ENCODE measurements around the gene MYH3. TPM values are rescaled to one million over a fixed set of nuclear protein-coding genes. Genes with fewer than 3 reads are reported as not detected.

Gene MYH3
- total RNA-seq, 1 experiment from 2014 or later, result 2.9 TPM

DNA sequence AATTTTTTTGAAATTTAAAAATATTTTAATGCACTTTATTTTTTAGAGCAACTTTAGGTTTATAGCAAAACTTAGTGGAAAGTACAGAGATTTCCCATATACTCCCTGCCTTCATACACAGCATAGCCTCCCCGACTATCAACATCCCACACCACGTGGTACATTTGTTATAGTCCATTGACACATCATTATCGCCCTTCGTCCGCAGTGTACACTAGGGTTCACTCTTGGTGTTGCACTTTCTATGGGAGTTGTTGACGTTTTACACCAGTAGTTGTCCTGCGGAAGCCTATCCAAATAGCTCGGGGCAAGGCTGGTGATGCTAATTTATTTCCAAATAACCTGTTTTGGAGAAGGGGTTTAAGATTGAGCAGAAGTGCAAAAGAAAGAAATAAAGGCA, 52.6 kb downstream of the MYH3 start:
- Histone ChIP-seq H3K9me3 (ENCODE audit: control insufficient read depth, low read depth, low read length) (no peaks in the 10 kb centered on the region), H2AK5ac (ENCODE audit: insufficient read length, low read length) (no peak overlapping the region), H3K18ac (ENCODE audit: insufficient read length, low read depth, low read length) (no peak overlapping the region), H3K4me2 (ENCODE audit: insufficient read depth, insufficient read length, low read length) (no peak overlapping the region), H3K14ac (ENCODE audit: insufficient read depth, low read length) (no peak overlapping the region), H2BK15ac (ENCODE audit: low read depth, low read length) (no peak overlapping the region), H3T11ph (ENCODE audit: low read length) (no peak overlapping the region), H2BK20ac (ENCODE audit: low read depth, low read length, poor library complexity, severe bottlenecking) (no peak overlapping the region), H3K79me2 (ENCODE audit: insufficient read depth, low read length) (no peaks in the 10 kb centered on the region), H3K9ac (ENCODE audit: extremely low read depth, insufficient read length, low read length) (no peak overlapping the region), H3K27ac (ENCODE audit: insufficient read length, low read depth, low read length) (no peak overlapping the region), H4K91ac (ENCODE audit: insufficient read length, low read depth, low read length) (no peak overlapping the region), H3K23me2 (ENCODE audit: insufficient read length, low read depth, low read length, poor library complexity, severe bottlenecking) (no peaks in the 10 kb centered on the region), H2BK120ac (ENCODE audit: low read depth, low read length, poor library complexity, severe bottlenecking) (no peak overlapping the region), H3K79me1 (ENCODE audit: insufficient read depth, low read depth, low read length, poor library complexity, severe bottlenecking) (no peaks in the 10 kb centered on the region), H3K23ac (ENCODE audit: insufficient read length, low read depth, low read length) (no peak overlapping the region), H2BK12ac (ENCODE audit: insufficient read length, low read depth, low read length) (no peak overlapping the region), H4K8ac (replicated peaks; ENCODE audit: insufficient read length, low read depth, low read length) (no peak overlapping the region), H3K56ac (ENCODE audit: insufficient read length, low read depth, low read length) (no peak overlapping the region), H4K20me1 (ENCODE audit: control insufficient read depth, insufficient read depth, insufficient read length) (no peaks in the 10 kb centered on the region), H2AFZ (ENCODE audit: low read length) (no peak overlapping the region), H3K4me1 (ENCODE audit: insufficient read depth, low read length) (no peaks in the 10 kb centered on the region), H3K4ac (ENCODE audit: low read depth, low read length) (no peak overlapping the region), H4K5ac (ENCODE audit: insufficient read length, low read depth, low read length) (no peak overlapping the region), H2BK5ac (ENCODE audit: insufficient read length, low read length) (no peak overlapping the region), H3K27me3 (ENCODE audit: insufficient read depth, low read length) (no peaks in the 10 kb centered on the region)
- H3K27me3 Mint-ChIP-seq (ENCODE audit: low read depth), result no peaks in the 10 kb centered on the region
- no peaks in the 10 kb centered on the region for H3K9me3 Mint-ChIP-seq
- no peak for DNase-seq
- H3K4me1 Mint-ChIP-seq, result peaks cover 5 to 8% of the 10 kb centered on the region in 2 experiments
- WGBS (ENCODE audit: extremely low coverage, insufficient read length, low lambda C conversion rate), result no CpG with 5 or more reads among the region's 8 CpGs
- H3K4me3 Mint-ChIP-seq, result no peak overlapping the region
- no peaks in the 10 kb centered on the region for H3K36me3 Mint-ChIP-seq (ENCODE audit: insufficient read depth in 1 of 3, low read depth in 3 of 3)
- TF ChIP-seq, protein P1, sequence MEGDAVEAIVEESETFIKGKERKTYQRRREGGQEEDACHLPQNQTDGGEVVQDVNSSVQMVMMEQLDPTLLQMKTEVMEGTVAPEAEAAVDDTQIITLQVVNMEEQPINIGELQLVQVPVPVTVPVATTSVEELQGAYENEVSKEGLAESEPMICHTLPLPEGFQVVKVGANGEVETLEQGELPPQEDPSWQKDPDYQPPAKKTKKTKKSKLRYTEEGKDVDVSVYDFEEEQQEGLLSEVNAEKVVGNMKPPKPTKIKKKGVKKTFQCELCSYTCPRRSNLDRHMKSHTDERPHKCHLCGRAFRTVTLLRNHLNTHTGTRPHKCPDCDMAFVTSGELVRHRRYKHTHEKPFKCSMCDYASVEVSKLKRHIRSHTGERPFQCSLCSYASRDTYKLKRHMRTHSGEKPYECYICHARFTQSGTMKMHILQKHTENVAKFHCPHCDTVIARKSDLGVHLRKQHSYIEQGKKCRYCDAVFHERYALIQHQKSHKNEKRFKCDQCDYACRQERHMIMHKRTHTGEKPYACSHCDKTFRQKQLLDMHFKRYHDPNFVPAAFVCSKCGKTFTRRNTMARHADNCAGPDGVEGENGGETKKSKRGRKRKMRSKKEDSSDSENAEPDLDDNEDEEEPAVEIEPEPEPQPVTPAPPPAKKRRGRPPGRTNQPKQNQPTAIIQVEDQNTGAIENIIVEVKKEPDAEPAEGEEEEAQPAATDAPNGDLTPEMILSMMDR (conservative IDR thresholded peaks at IDR 0.05), result no peak
- no peak overlapping the region for H3K27ac Mint-ChIP-seq

Data from H9 (cell line).